KBM-7 (cell line): ENCODE measurements around the gene PRAMEF12.
"Not testable (repeated sequence)": the region's sequence is repeated elsewhere in the genome, so short reads cannot be mapped to it uniquely, and the experiment has no call there.

ENCODE experiments used
- DNase-seq: peaks from one replicate; pipeline ENCODE4 v3.0.0-alpha.2; 2015
- in situ Hi-C: fragments of 300-500 bp; cut with MboI; formaldehyde crosslinking; loops from 2 replicates; pipeline ENCODE4 v1.14.3; 2020; ENCODE audit warnings: low sequenced_read_pairs, low pct_unique_long_range_greater_than_20kb, mixed read lengths

Gene PRAMEF12

GRCh38 chr1:12764016-12764415, 9.5 kb upstream of the PRAMEF12 start:
- in situ Hi-C loops = loop anchor here (25.0 kb wide), 1 partner anchor 477 kb away; no protein-coding TSS in a partner anchor
- DNase-seq = no peak

GRCh38 chr1:12769031-12769430, 4.5 kb upstream of the PRAMEF12 start:
- DNase-seq = no peak
- in situ Hi-C loops = loop anchor here (25.0 kb wide), 1 partner anchor 482 kb away; no protein-coding TSS in a partner anchor

GRCh38 chr1:12769976-12770505, 3.5 kb upstream of the PRAMEF12 start:
- DNase-seq = no peak
- in situ Hi-C loops = loop anchor here (25.0 kb wide), 1 partner anchor 483 kb away; no protein-coding TSS in a partner anchor

- DNase-seq = no peak
- in situ Hi-C loops = loop anchor here (25.0 kb wide), 1 partner anchor 483 kb away; no protein-coding TSS in a partner anchor
Observed at GRCh38 chr1:12770620-12771019, 2.9 kb upstream of the PRAMEF12 start.

- in situ Hi-C loops = loop anchor here (25.0 kb wide), 1 partner anchor 484 kb away; no protein-coding TSS in a partner anchor
Observed at GRCh38 chr1:12771186-12771585, 2.4 kb upstream of the PRAMEF12 start.

GRCh38 chr1:12772520-12772919, 1.0 kb upstream of the PRAMEF12 start:
- in situ Hi-C loops = loop anchor here (25.0 kb wide), 1 partner anchor 485 kb away; no protein-coding TSS in a partner anchor

More at GRCh38 chr1:12771186-12771585, 2.4 kb upstream of the PRAMEF12 start:
- DNase-seq = no peak

GRCh38 chr1:12774801-12775345, 1.3 kb downstream of the PRAMEF12 start:
- DNase-seq = no peak
- in situ Hi-C loops = loop anchor here (25.0 kb wide), 1 partner anchor 488 kb away; no protein-coding TSS in a partner anchor

More at GRCh38 chr1:12772520-12772919, 1.0 kb upstream of the PRAMEF12 start:
- DNase-seq = no peak

GRCh38 chr1:12775443-12775842, 1.9 kb downstream of the PRAMEF12 start:
- in situ Hi-C loops = no loop called here
- no peak for DNase-seq

GRCh38 chr1:12776801-12777557, 3.4 kb downstream of the PRAMEF12 start:
- in situ Hi-C loops = no loop called here

GRCh38 chr1:12778061-12778460, 4.5 kb downstream of the PRAMEF12 start:
- in situ Hi-C loops = no loop called here
- DNase-seq = no peak

More at GRCh38 chr1:12776801-12777557, 3.4 kb downstream of the PRAMEF12 start:
- no peak for DNase-seq

GRCh38 chr1:12778907-12779306, 5.4 kb downstream of the PRAMEF12 start:
- in situ Hi-C loops = no loop called here
- no peak for DNase-seq

- in situ Hi-C loops, DNase-seq: not testable (repeated sequence)
Observed at GRCh38 chr1:12781488-12781887, 8.0 kb downstream of the PRAMEF12 start.

GRCh38 chr1:12783783-12784182, 10.2 kb downstream of the PRAMEF12 start:
- DNase-seq = peak; percentile 43
- in situ Hi-C loops = not testable (repeated sequence)

- in situ Hi-C loops = not testable (repeated sequence)
- peak; percentile 11 for DNase-seq
Observed at GRCh38 chr1:12784729-12785128, 11.2 kb downstream of the PRAMEF12 start.

GRCh38 chr1:12791097-12791496, 17.6 kb downstream of the PRAMEF12 start, which contains the start of gene PRAMEF1:
Gene PRAMEF1, plus strand, starts transcription at chr1:12791397. Its CDS starts 1,831 bp downstream, at chr1:12793228.
- in situ Hi-C loops, DNase-seq: not testable (repeated sequence)

GRCh38 chr1:12798911-12799310, 25.4 kb downstream of the PRAMEF12 start:
- no peak for DNase-seq
- in situ Hi-C loops = no loop called here

GRCh38 chr1:12799730-12800129, 26.2 kb downstream of the PRAMEF12 start:
- DNase-seq = no peak
- in situ Hi-C loops = no loop called here

- DNase-seq = no peak
- in situ Hi-C loops = no loop called here
Observed at GRCh38 chr1:12809933-12810332, 36.4 kb downstream of the PRAMEF12 start.

- DNase-seq = no peak
- in situ Hi-C loops = no loop called here
Observed at GRCh38 chr1:12810691-12811408, 37.3 kb downstream of the PRAMEF12 start.
